ENCODE results near the gene CYP26C1. TPM values are rescaled to one million over a fixed set of nuclear protein-coding genes. Genes with fewer than 3 reads are reported as not detected.

Gene CYP26C1
- total RNA-seq, 1 donor from 2014 or later = not detected

DNA sequence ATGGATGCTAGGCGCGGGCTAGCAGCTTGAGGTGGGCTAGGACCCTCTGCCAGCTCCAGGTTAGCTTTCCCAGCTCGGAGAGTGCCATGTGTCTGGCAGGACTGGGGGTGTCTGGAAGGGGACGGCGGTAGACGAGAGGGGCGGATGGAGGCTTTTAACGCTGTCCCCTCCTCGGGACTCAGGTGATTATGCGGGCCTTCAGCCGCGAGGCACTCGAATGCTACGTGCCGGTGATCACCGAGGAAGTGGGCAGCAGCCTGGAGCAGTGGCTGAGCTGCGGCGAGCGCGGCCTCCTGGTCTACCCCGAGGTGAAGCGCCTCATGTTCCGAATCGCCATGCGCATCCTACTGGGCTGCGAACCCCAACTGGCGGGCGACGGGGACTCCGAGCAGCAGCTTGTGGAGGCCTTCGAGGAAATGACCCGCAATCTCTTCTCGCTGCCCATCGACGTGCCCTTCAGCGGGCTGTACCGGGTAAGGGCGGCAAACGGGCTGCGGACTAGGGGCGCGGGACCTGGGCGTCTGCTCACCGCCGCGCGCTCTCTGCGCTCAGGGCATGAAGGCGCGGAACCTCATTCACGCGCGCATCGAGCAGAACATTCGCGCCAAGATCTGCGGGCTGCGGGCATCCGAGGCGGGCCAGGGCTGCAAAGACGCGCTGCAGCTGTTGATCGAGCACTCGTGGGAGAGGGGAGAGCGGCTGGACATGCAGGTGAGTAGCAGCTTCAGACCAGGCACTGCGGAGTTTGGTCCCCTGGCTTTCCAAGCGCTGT, 14.2 kb downstream of the CYP26C1 start:
- no peak for ATAC-seq
- no peak for DNase-seq
- intact Hi-C loops (cut with micrococcal nuclease) = no loop called here

DNA sequence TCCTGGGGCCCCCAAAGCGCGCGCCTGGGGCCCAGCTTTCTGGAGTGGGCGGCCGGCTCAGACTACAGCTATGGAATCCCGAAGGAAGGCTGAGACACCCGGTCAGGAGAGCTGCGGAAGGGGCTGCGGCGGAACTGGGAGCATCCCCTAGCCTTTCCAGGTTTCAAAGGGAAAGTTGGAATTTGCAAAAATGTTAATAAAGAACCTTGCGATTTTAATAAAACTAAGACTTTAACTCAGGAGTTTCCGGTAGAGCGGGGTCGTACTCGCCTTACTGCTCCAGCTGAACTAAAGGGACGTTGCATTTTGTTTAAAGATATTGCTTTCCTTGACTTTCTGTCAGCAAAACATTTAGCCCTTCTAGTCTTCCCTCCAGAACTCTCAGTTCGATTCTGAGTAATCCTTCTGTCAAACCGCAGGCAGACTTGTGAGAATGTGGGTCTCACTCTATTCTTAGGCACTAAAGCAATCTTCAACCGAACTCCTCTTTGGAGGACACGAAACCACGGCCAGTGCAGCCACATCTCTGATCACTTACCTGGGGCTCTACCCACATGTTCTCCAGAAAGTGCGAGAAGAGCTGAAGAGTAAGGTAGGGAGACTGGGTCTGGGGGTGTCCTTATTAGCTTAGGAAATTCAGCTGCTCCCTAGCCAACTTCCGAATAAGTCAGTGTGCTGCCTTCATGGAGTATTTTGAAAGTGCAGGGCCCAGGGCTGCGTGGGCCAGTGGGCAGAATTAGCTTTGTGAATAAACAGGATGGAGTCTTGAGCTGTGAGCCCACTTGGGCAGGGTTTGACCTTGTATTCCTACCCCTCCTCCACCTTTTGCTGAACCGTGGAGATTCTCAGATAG, 15.0 kb downstream of the CYP26C1 start:
- ATAC-seq (no peak), DNase-seq (no peak)
- intact Hi-C loops (cut with micrococcal nuclease) = no loop called here

DNA sequence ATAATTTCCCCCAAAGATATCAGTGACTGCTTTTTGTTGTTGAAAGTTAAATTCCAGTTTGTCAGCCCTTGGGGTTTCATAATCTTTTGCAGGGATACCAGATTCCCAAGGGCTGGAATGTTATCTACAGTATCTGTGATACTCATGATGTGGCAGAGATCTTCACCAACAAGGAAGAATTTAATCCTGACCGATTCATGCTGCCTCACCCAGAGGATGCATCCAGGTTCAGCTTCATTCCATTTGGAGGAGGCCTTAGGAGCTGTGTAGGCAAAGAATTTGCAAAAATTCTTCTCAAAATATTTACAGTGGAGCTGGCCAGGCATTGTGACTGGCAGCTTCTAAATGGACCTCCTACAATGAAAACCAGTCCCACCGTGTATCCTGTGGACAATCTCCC, 16.3 kb downstream of the CYP26C1 start:
- intact Hi-C loops (cut with micrococcal nuclease) = no loop called here
- ATAC-seq (no peak), DNase-seq (no peak)

DNA sequence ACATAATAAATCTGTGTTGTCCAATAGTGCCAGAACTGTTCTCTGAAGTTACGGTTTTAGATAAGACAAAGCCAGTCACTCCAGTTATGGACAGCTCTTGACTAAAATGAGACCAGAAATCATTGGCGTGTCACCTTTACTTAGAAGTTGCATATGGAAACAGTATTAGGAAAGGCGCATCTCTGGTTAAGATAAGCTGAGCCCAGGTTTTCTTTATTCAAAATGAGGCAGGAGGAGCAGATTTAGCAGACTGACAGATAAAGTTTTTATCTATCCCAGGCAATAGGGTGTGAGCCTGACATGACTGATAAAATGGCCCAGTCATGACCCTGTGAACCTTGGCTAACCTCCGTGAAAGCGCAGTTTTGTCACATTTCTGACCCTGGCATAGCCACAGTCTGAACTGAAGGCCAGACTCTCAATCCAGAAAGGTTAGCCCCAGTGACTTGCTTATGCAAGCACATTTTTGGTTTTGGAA, 17.3 kb downstream of the CYP26C1 start:
- no peak for DNase-seq
- intact Hi-C loops (cut with micrococcal nuclease) = no loop called here
- ATAC-seq = no peak

DNA sequence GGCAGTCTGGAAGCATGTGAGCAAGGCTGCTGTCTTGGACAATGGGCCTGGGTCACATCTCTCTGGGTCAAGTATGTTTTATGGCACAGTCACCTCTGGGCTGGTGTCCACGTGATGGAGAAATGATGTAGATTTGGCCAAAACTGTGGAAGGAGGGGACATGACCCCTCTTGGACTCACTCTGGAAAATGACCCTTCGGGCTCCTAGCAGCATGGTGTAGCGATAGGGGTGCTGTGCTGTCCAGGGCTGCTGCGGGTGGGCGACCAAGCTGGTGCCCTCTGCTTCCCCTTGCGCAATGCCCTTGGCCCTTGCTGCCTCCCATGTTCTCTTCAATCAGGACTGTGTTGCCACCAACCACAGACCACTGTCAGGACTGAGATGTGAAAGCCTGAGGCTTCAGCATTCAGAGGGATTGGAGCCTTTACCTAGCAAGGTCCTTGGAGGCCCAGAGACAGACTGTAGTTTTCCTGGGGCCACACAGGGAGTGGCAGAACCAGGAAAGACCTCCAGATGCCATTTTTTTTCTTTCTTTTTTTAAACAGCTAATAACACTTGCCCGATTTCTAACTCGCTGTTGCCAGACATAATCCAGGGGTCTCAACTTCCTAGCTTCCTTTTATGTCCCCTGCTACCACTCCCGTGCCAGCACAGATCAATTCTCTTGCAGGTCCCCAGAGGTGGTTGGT, 19.2 kb downstream of the CYP26C1 start:
- intact Hi-C loops (cut with micrococcal nuclease) = no loop called here
- ATAC-seq (no peak), DNase-seq (no peak)

DNA sequence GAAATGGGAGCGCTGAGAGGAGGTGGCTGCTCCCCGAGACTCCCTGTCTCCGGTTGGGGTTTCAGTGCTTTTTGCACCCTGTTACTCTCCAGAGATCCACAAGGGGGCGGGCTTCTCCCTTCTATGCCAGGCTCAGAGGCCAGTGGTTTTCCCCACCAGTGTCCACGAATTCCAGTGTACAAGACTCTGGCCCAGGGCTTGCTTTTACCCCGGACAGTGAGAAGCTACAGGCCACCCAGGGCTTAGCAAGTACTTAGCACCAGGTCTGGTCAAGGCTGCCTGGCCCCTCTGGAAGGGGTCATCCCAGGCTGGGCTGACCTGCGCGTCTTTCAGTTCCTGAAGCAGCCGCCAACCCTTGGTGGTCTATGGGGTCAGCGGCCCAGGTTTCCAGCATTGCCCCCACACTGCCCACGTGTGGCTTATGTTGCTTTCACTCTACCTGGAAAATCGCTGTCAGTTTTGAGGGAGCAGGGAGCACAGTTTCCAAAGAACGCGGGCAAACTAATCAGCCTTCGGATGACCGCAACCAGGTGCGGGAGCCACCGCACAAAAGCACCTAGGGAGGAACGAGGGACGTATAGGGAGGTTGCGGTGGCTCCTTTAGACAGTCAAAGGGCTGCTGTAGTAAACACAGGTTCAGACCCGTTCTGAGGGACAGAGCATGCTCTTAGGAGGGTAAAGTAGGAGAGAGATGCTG, 19.9 kb downstream of the CYP26C1 start:
- peak; percentile 64 for ATAC-seq

DNA sequence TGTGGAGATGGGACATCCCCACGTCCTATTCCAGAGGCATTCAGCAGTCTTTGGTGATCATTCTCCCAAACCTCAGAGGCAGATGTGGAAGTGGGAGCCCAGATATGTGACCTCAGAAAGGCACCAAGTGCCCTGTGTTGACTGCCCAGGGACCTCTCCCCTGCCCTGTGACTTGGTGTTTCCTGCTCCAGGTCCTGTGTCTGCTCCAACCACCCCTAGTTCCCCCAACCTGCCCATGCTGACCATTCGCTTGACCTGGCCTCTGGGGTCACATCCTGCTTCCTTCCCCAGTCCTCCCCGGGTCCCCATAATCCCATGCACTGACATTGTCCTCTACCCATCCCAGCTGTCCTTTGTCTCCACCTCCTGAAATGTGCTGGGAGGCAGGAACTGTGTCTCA, 20.7 kb downstream of the CYP26C1 start:
- intact Hi-C loops (cut with micrococcal nuclease) = no loop called here

More for the DNA sequence above, 19.9 kb downstream of the CYP26C1 start:
- intact Hi-C loops (cut with micrococcal nuclease) = no loop called here
- peak; percentile 50 for DNase-seq

DNA sequence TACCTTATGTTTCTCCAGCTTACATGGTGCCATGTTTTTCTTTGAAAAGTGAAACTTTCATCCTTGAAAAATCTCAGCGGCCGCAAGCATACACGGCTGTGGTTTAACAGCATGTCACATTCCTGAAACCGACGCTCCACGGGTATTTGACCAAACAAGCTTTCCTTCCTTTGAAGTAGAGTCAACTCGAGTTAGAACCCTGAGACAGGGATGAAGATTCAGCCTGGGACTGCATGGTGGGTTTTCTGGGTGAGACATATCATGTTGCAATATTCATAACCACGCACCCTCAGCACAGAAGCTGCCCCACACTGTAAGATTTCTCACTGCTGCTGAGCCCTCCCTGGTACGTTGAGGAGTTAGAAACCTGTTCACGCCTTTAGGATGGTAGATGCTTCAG, 21.2 kb downstream of the CYP26C1 start:
- intact Hi-C loops (cut with micrococcal nuclease) = no loop called here
- ATAC-seq (no peak), DNase-seq (no peak)

More for the DNA sequence above, 20.7 kb downstream of the CYP26C1 start:
- no peak for ATAC-seq
- no peak for DNase-seq

DNA sequence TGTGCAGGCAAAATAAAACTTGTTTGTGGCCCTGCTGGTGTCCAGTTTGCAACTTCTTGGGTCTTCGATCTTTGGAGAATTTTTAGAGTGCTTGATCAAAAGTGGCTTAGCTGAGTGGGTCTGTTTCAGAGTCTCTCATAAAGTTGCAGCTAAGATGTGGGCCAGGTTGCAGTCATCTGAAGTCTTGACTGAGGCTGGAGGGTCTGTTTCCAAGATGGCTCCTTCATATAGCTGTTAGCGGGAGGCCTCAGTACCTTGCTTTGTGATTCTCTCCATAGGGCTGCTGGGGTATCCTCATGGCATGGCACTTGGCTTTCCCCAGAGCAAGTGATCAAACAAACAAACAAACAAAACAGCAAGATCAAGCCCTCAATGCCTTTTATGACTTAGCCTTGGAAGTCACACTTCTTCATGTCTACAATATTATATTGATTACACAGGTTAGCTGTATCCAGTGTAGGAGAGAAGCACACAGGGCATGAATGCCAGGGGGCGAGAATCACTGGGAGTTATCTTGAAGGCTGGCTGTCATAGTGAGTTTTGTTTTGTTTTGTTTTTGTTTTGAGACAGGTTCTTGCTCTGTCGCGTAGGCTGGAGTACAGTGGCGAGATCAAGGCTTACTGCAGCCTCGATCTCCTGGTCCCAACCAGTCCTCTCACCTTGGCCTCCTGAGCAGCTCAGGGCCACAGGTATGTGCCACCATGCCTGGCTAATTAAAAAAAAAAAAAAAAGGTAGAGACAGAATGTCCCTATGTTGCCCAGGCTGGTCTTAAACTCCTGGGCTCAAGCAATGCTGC, 23.3 kb downstream of the CYP26C1 start:
- ATAC-seq = no peak
- intact Hi-C loops (cut with micrococcal nuclease) = no loop called here
- no peak for DNase-seq

DNA sequence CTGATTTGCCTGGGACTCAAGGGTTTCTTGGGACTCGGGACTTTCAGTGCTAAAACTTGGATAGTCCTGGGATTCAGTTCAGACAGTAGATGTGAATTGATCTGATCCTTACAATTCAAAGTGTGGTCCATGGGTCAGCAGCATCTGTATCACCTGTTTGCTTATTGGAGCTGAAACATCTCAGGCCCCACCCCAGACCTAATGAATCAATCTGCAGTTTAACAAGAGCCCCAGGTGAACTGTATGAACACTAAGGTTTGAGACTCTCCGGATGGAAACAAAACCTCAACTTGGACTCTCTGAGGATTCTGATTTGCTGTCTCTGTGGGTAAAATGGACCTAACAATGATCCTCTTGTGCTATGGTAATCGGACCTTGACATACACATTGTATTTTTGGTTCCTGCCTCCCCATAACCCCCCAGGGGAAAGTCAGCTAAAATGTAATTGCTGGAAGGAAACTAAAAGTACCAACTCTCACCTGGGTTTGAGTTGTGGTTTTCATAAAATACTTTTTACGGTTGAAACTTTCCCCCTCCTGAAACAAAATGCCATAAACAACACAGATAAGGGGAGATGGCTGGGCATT, 24.8 kb downstream of the CYP26C1 start:
- intact Hi-C loops (cut with micrococcal nuclease) = no loop called here
- ATAC-seq = no peak
- DNase-seq = no peak

DNA sequence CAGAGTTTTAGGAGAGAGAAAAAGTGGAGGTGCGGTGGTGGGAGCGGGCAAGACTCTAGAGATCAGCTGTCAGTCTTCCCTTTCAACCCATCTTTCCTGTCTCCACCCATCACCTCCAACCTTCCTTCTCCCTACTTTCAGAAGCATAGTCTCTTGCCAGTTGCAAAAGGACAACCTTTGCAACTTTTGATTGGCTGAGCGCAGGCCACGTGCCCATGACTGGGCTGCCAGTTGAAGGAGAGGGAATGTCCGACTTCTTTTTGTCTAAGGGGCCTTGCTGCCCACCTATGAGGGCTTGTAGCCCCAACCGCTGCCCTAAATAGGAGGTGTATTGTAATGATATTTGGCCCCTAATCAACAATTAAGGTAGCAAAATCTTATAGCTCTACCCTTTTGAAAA, 25.7 kb downstream of the CYP26C1 start:
- DNase-seq (no peak), ATAC-seq (no peak)
- intact Hi-C loops (cut with micrococcal nuclease) = no loop called here

DNA sequence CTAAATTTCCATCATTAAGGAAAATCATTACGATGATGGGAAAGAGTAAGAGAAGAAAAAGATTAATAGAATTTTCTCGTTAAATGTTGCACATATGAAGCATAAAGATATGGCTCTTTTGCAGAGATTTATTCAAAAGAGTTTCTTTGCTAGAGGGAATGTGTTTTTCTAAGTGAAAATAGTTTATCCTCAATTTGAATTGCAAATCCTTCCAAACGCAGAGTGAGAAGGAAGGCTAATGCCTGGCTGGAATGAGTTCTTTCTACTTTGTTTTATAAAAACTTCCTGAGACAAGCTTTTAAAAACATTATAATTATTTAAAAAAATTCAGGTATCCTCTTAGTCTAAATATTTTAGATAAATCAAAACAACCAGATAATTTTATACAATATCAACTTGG, 27.2 kb downstream of the CYP26C1 start:
- ATAC-seq = no peak
- DNase-seq = no peak
- intact Hi-C loops (cut with micrococcal nuclease) = no loop called here

DNA sequence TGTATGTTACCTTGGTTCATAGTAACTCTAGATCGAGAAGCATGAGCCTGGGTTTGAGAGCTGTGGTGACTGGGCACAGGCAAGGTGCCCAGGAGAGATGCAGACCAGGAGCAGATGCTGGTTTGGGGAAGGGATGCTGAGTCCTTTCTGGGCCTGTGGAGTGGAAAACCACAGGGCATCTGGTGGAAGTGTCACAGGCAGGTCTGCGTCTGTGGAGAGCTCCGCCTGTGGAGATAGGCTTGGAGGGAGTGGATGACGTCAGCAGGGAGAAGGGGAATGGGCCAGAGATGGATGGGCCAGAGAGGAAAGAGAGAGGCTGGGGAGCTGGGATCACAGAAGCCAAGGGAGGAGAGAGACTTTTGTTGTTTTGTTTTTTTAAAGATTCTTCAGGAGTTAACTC, 27.9 kb downstream of the CYP26C1 start:
- intact Hi-C loops (cut with micrococcal nuclease) = no loop called here
- ATAC-seq (no peak), DNase-seq (no peak)

DNA sequence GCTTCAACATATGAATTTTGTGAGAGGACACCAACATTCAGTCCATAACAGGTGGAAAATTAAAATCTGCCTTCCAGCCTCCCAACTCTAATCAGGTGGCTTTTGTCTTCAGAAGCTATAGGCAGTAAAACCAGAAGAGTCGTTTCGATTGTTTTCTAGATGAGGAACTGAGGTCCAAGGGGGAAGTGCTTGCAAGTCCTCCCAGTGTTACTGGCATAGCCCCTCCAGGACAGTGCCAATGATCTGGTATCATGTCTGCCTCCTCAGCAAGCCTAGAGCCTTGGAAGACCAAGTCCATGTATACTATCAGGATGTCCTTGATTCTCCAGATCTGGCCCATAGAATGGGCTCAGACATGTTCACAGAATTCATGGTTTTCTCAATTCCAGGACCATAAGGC, 30.0 kb downstream of the CYP26C1 start:
- intact Hi-C loops (cut with micrococcal nuclease) = no loop called here
- no peak for DNase-seq
- ATAC-seq = no peak

DNA sequence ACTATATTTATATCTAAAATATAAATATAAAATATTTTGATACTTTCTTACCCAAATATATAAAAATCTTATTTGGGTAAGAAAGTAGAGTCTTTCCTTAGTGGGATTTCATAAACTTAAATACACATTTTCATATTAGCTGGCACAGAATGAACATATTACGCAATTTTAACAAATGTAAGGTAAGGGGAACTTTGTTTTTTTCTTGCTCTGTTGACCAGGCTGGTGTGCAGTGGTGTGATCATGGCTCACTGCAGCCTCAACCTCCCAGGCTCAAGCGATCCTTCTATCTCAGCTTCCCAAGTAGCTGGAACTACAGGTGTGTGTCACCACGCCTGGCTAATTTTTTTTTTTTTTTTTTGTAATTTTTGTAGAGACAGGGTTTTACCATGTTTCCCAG, 31.4 kb downstream of the CYP26C1 start:
- DNase-seq (no peak), ATAC-seq (no peak)
- intact Hi-C loops (cut with micrococcal nuclease) = no loop called here

DNA sequence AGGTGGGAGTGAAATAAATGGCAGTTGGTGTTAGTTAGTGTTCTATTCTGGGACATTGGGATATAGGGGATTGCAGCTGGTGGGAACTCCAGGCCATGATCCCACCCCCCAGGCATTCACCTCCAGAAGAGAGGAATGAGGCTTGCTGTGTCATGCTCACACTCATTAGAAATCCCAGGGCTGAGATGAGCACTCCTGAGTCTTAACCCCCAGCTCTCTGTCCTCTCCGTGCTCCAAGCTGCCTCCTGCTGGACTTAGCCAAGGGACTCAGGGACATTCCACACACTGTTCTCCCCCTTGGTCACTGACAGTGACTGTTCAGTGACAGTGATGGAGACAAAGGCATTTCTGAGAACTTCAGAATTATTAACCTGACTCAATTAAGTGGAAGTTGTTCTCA, 34.6 kb downstream of the CYP26C1 start:
- intact Hi-C loops (cut with micrococcal nuclease) = no loop called here
- ATAC-seq (no peak), DNase-seq (no peak)

DNA sequence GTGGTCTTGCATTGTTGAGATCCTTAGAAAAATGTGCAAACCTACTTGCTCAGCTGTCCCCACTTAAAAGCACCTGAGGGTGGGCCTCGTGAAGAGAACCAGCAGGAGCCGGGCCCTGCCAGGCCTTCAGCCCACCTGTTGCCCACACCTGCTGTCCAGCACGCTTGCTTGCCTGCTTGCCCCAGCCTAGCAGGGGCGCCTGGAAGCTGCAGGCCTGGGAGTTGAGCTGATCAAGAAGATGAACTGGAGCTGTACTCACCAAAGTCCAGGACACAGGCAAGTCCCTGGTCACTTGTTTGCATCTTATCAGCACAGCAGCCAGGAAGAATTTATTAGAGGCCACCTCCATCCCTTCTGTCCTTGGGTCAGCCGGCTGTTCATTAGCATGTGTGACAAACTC, 36.3 kb downstream of the CYP26C1 start:
- intact Hi-C loops (cut with micrococcal nuclease) = no loop called here
- ATAC-seq (no peak), DNase-seq (no peak)

DNA sequence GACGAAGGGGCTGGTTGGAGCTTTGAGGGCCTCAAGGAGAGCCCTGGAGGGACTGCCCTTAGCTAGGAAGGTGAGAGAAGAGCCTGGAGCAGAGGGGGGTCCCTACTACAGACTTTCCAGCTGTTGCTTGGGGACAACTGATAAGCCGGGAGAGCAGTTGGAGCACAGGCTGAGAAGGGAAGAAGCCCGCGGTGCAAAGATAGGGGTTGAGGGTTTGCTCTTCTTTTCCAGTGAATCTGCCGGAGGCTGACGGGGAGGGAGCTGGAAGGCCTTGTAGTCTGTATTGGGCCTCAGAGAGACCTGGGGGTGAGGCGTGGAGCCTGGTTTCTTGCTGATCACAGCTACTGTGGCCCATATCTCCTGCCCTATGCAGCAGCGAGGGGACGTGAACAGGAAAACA, 36.8 kb downstream of the CYP26C1 start:
- ATAC-seq (no peak), DNase-seq (no peak)
- intact Hi-C loops (cut with micrococcal nuclease) = no loop called here
